HEK293 (cell line): Measurements from ENCODE around the gene STAB1.

Experiments
- CTCF ChIA-PET: fragments of 350-600 bp; formaldehyde crosslinking; extraction: SDS; loops from one replicate; lab custom pipeline; 2021; ENCODE audit warnings: antibody characterized with exemption; lab: Yijun Ruan, JAX
- POLR2A ChIA-PET: fragments of 300-600 bp; formaldehyde crosslinking; extraction: SDS; loops from one replicate; lab custom pipeline; 2020; ENCODE audit warnings: antibody characterized with exemption, inconsistent platforms; lab: Yijun Ruan, JAX
- H3K27ac ChIP-seq: fragments of 200-500 bp; sonication (Bioruptor generic); 2 replicates; pipeline ENCODE4 v1.5.1; 2014; ENCODE audit warnings: low read depth, low read length, control low read depth, inconsistent platforms; ENCODE audit errors: extremely low read depth
- H3K36me3 ChIP-seq, 2 experiments: fragments of 200-500 bp in 1 of 2; sonication (Bioruptor generic) in 1 of 2; 1 replicate in 1 of 2; 2 replicates in 1 of 2; pipeline ENCODE4 v1.5.1; 2014 to 2017; ENCODE audit warnings: inconsistent platforms in 2 of 2, low read length in 2 of 2; ENCODE audit not compliant: control insufficient read depth in 2 of 2, insufficient read depth in 1 of 2
- H3K4me1 ChIP-seq: fragments of 200-500 bp; sonication (Bioruptor generic); 2 replicates; pipeline ENCODE4 v1.5.1; 2014; ENCODE audit warnings: mild to moderate bottlenecking, low read length, inconsistent platforms; ENCODE audit not compliant: control insufficient read depth, insufficient read depth
- H3K4me3 ChIP-seq: 2 replicates; pipeline ENCODE4 v1.5.1; 2011; ENCODE audit warnings: low read depth, mild to moderate bottlenecking, control low read depth, low read length, moderate library complexity
- H3K9me3 ChIP-seq: fragments of 200-500 bp; sonication (Bioruptor generic); 2 replicates; pipeline ENCODE4 v1.5.1; 2014; ENCODE audit warnings: low read depth, low read length, inconsistent platforms; ENCODE audit not compliant: control insufficient read depth, insufficient read depth
- GLI4 ChIP-seq: fragments of 450-650 bp; formaldehyde crosslinking; IDR thresholded peaks from 2 replicates; pipeline ENCODE4 v1.5.1; 2016; ENCODE audit warnings: missing biosample characterization, missing genetic modification characterization
- HOXC10 ChIP-seq: sonication (generic); formaldehyde crosslinking; IDR thresholded peaks from 2 replicates; pipeline ENCODE4 v1.8.1; 2023; ENCODE audit warnings: mild to moderate bottlenecking, missing genetic modification reagents
- HOXD13 ChIP-seq: sonication (generic); formaldehyde crosslinking; IDR thresholded peaks from 2 replicates; pipeline ENCODE4 v1.8.0; 2022; ENCODE audit warnings: missing genetic modification reagents, borderline replicate concordance
- RBAK ChIP-seq: fragments of 450-650 bp; formaldehyde crosslinking; IDR thresholded peaks from 2 replicates; pipeline ENCODE4 v1.5.1; 2016; ENCODE audit warnings: missing biosample characterization, missing genetic modification characterization
- SALL2 ChIP-seq: fragments of 450-650 bp; formaldehyde crosslinking; IDR thresholded peaks from 2 replicates; pipeline ENCODE4 v1.5.0; 2017; ENCODE audit warnings: missing biosample characterization, mild to moderate bottlenecking, missing genetic modification characterization, borderline replicate concordance
- TCF7L2 ChIP-seq: IDR thresholded peaks from 2 replicates; pipeline ENCODE4 v1.6.1; 2011; ENCODE audit warnings: low read depth, mild to moderate bottlenecking, inconsistent platforms, low read length, moderate library complexity, borderline replicate concordance
- WT1 ChIP-seq: fragments of 450-650 bp; formaldehyde crosslinking; IDR thresholded peaks from 2 replicates; pipeline ENCODE4 v1.5.1; 2016; ENCODE audit warnings: missing biosample characterization, missing genetic modification characterization
- ZNF112 ChIP-seq: fragments of 450-650 bp; formaldehyde crosslinking; IDR thresholded peaks from 2 replicates; pipeline ENCODE4 v1.5.0; 2017; ENCODE audit warnings: missing biosample characterization, missing genetic modification characterization
- ZNF140 ChIP-seq: fragments of 450-650 bp; formaldehyde crosslinking; IDR thresholded peaks from 2 replicates; pipeline ENCODE4 v1.5.1; 2016; ENCODE audit warnings: missing biosample characterization, missing genetic modification characterization
- ZNF148 ChIP-seq: fragments of 450-650 bp; formaldehyde crosslinking; IDR thresholded peaks from 2 replicates; pipeline ENCODE4 v1.5.0; 2017; ENCODE audit warnings: missing biosample characterization, missing genetic modification characterization, borderline replicate concordance
- ZNF16 ChIP-seq: fragments of 450-650 bp; formaldehyde crosslinking; IDR thresholded peaks from 2 replicates; pipeline ENCODE4 v1.5.1; 2016; ENCODE audit warnings: low read depth, missing biosample characterization, missing genetic modification characterization
- ZNF416 ChIP-seq: fragments of 450-650 bp; formaldehyde crosslinking; IDR thresholded peaks from 2 replicates; pipeline ENCODE4 v1.5.1; 2016; ENCODE audit warnings: missing biosample characterization, missing genetic modification characterization
- ZNF501 ChIP-seq: fragments of 450-650 bp; formaldehyde crosslinking; IDR thresholded peaks from 2 replicates; pipeline ENCODE4 v1.5.1; 2016; ENCODE audit warnings: missing biosample characterization, missing genetic modification characterization
- ZNF555 ChIP-seq: fragments of 450-650 bp; formaldehyde crosslinking; conservative IDR thresholded peaks from 2 replicates; pipeline ENCODE4 v1.5.1; 2017; ENCODE audit warnings: missing biosample characterization, mild to moderate bottlenecking, missing genetic modification characterization, inconsistent platforms
- ZNF571 ChIP-seq: fragments of 450-650 bp; formaldehyde crosslinking; IDR thresholded peaks from 2 replicates; pipeline ENCODE4 v1.5.0; 2017; ENCODE audit warnings: missing biosample characterization, missing genetic modification characterization
- ZNF596 ChIP-seq: fragments of 450-650 bp; IDR thresholded peaks from 2 replicates; pipeline ENCODE4 v1.5.0; 2018; ENCODE audit warnings: missing biosample characterization, mild to moderate bottlenecking, missing genetic modification characterization, moderate library complexity
- ZNF610 ChIP-seq: fragments of 450-650 bp; formaldehyde crosslinking; IDR thresholded peaks from 2 replicates; pipeline ENCODE4 v1.5.1; 2016; ENCODE audit warnings: missing biosample characterization, missing genetic modification characterization, borderline replicate concordance
- ZNF623 ChIP-seq: fragments of 450-650 bp; formaldehyde crosslinking; IDR thresholded peaks from 2 replicates; pipeline ENCODE4 v1.5.1; 2016; ENCODE audit warnings: missing biosample characterization, missing genetic modification characterization
- ZNF629 ChIP-seq: fragments of 450-650 bp; formaldehyde crosslinking; IDR thresholded peaks from 2 replicates; pipeline ENCODE4 v1.5.1; 2017; ENCODE audit warnings: missing biosample characterization, missing genetic modification characterization
- ZNF747 ChIP-seq: fragments of 450-650 bp; formaldehyde crosslinking; IDR thresholded peaks from 2 replicates; pipeline ENCODE4 v1.5.1; 2016; ENCODE audit warnings: missing biosample characterization, missing genetic modification characterization
- ZNF792 ChIP-seq: fragments of 450-650 bp; formaldehyde crosslinking; IDR thresholded peaks from 2 replicates; pipeline ENCODE4 v1.5.1; 2016; ENCODE audit warnings: missing biosample characterization, missing genetic modification characterization
- ZNF837 ChIP-seq: fragments of 450-650 bp; formaldehyde crosslinking; IDR thresholded peaks from 2 replicates; pipeline ENCODE4 v1.5.1; 2016; ENCODE audit warnings: missing biosample characterization, missing genetic modification characterization
- ZSCAN16 ChIP-seq: fragments of 450-650 bp; formaldehyde crosslinking; IDR thresholded peaks from 2 replicates; pipeline ENCODE4 v1.5.1; 2016; ENCODE audit warnings: missing biosample characterization, missing genetic modification characterization
- TF ChIP-seq, protein P1 (sequence below): fragments of 450-650 bp; formaldehyde crosslinking; IDR thresholded peaks from 2 replicates; pipeline ENCODE4 v1.5.1; 2016; ENCODE audit warnings: missing biosample characterization, missing genetic modification characterization

STAB1 gene

DNA sequence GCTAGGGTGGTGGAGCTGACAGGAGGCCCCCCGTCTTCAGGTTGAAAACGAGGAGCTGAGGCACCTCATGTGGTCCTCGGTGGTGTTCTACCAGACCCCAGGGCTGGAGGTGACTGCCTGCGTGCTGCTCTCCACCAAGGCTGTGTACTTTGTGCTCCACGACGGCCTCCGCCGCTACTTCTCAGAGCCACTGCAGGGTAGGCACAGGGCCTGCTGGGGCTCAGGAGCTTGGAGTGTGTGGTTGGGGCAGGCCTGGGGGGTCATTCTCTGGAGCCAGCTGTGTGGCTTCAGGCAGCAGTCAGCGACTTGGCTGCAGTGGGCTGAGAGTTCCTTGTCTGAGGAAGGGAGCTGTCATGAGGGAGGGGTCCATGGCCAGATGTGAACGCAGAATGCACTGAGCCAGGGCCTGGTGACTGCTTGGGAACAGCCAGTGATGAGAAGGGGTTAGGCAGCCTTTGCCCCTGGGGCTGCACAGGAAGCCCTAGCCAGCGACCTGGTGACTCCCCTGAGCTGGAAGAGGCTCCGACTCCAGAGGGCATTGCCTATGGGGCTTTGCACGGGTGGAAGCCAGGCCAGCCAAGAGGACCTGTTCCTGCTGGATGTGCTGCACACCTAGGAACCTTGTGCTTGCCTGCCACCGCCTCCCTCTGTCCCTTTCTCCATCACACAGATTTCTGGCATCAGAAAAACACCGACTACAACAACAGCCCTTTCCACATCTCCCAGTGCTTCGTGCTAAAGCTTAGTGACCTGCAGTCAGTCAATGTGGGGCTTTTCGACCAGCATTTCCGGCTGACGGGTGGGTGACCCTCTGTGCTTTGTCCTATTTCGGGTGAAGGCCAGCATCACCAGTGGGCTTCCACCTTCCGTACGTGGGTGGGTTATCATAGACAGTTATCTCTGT lies 4.9 kb upstream of the STAB1 start:
- Histone ChIP-seq H3K4me3 (no peak overlapping the region), H3K27ac (no peak overlapping the region)
- TF ChIP-seq RBAK: no peak
- no peak for TF ChIP-seq ZNF837 (tag by site-specific recombination)
- TF ChIP-seq ZNF623: no peak
- no peak for TF ChIP-seq WT1 (tag by site-specific recombination)
- no peak for TF ChIP-seq ZSCAN16 (tag by site-specific recombination)
- TF ChIP-seq ZNF610 (tag by site-specific recombination): no peak
- TF ChIP-seq, protein P1, sequence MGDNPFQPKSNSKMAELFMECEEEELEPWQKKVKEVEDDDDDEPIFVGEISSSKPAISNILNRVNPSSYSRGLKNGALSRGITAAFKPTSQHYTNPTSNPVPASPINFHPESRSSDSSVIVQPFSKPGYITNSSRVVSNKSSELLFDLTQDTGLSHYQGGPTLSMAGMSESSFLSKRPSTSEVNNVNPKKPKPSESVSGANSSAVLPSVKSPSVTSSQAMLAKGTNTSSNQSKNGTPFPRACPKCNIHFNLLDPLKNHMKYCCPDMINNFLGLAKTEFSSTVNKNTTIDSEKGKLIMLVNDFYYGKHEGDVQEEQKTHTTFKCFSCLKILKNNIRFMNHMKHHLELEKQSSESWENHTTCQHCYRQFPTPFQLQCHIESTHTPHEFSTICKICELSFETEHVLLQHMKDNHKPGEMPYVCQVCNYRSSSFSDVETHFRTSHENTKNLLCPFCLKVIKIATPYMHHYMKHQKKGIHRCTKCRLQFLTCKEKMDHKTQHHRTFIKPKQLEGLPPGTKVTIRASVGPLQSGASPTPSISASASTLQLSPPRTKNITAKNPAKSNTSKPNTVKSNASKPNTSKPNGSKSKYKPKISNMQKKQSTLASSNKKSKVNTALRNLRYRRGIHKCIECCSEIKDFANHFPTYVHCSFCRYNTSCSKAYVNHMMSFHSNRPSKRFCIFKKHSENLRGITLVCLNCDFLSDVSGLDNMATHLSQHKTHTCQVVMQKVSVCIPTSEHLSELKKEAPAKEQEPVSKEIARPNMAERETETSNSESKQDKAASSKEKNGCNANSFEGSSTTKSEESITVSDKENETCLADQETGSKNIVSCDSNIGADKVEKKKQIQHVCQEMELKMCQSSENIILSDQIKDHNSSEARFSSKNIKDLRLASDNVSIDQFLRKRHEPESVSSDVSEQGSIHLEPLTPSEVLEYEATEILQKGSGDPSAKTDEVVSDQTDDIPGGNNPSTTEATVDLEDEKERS: no peak
- TF ChIP-seq ZNF112 (tag by site-specific recombination): no peak
- TF ChIP-seq SALL2: no peak
- no peak for TF ChIP-seq ZNF596
- TF ChIP-seq ZNF629 (tag by site-specific recombination): no peak
- TF ChIP-seq HOXD13: no peak
- TF ChIP-seq ZNF416 (tag by site-specific recombination): no peak
- TF ChIP-seq ZNF16: no peak
- TF ChIP-seq ZNF747 (tag by site-specific recombination): no peak
- no peak for TF ChIP-seq TCF7L2
- TF ChIP-seq GLI4 (tag by site-specific recombination): no peak
- no peak for TF ChIP-seq ZNF148 (tag by site-specific recombination)
- TF ChIP-seq, all 188 proteins: peak for 0
- no peaks in the 10 kb centered on the region for H3K9me3 ChIP-seq
- H3K4me1 ChIP-seq: no peaks in the 10 kb centered on the region
- POLR2A ChIA-PET: no interaction called here
- CTCF ChIA-PET: interaction anchor here (0.7 kb wide), 1 partner anchor 12 kb away, joined by 3 read pairs; no protein-coding TSS in a partner anchor
- H3K36me3 ChIP-seq: peaks cover 4 to 77% of the 10 kb centered on the region in 2 experiments; a peak in 1 of 3 replicates

- CTCF ChIA-PET: interaction anchor here (0.7 kb wide), 1 partner anchor 11 kb away, joined by 3 read pairs; no protein-coding TSS in a partner anchor
- peaks cover 2 to 69% of the 10 kb centered on the region in 2 experiments; a peak in 1 of 3 replicates for H3K36me3 ChIP-seq
Measured at GRCh38 chr3:52490939-52491526, 4.1 kb upstream of the STAB1 start.

More at GRCh38 chr3:52490939-52491526, 4.1 kb upstream of the STAB1 start:
- POLR2A ChIA-PET: no interaction called here
- Histone ChIP-seq H3K4me3 (no peak overlapping the region), H3K4me1 (no peaks in the 10 kb centered on the region), H3K27ac (no peak overlapping the region), H3K9me3 (no peaks in the 10 kb centered on the region)
- TF ChIP-seq TCF7L2 (no peak), ZNF555 (tag by site-specific recombination) (no peak), ZNF501 (tag by site-specific recombination) (no peak), ZNF792 (no peak), ZNF571 (no peak), ZNF140 (no peak), HOXC10 (CRISPR knock-in tag) (no peak)
